Coronary artery (tissue), 2 donors: Measurements from ENCODE around the gene UBE2I.

Experiments
- DNase-seq: peaks from one replicate; pipeline ENCODE4 v3.0.0-alpha.2; 2017; ENCODE audit warnings: low spot score
- H3K27ac ChIP-seq, 2 donors: fragments of 200-600 bp; sonication (generic); one replicate each; pipeline ENCODE4 v1.5.1; 2016 to 2019
- H3K4me3 ChIP-seq: fragments of 200-600 bp; sonication (generic); 2 replicates; pipeline ENCODE4 v1.5.1; 2016; ENCODE audit warnings: mild to moderate bottlenecking, moderate library complexity
- CTCF ChIP-seq: fragments of 200-600 bp; sonication (generic); IDR thresholded peaks from one replicate; pipeline ENCODE4 v1.5.1; 2019; ENCODE audit warnings: antibody characterized with exemption

UBE2I gene

DNA sequence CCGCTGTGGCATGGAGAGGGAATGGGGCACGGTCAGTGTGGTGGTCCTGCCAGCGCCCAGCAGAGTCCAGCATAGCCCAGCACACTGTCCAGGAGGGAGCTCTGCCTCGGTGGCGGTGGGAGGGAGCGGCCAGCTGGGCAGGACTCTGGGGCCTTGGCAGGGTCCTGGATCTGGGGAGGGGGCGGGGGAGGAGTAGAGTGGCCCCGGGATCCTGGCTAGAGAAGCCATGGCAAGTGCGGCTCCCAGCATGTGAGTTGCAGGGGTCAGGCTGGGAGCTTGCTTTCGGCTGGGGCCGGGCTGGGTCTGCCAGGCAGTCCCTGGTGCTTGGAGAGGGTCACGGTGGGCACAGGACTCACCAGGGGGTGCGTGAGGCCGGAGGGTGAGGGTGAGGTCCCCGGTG is 46.2 kb downstream of the UBE2I start:
- no peak for DNase-seq
- no peak for TF ChIP-seq CTCF
- no peak overlapping the region for H3K27ac ChIP-seq
- no peak overlapping the region for H3K4me3 ChIP-seq

DNA sequence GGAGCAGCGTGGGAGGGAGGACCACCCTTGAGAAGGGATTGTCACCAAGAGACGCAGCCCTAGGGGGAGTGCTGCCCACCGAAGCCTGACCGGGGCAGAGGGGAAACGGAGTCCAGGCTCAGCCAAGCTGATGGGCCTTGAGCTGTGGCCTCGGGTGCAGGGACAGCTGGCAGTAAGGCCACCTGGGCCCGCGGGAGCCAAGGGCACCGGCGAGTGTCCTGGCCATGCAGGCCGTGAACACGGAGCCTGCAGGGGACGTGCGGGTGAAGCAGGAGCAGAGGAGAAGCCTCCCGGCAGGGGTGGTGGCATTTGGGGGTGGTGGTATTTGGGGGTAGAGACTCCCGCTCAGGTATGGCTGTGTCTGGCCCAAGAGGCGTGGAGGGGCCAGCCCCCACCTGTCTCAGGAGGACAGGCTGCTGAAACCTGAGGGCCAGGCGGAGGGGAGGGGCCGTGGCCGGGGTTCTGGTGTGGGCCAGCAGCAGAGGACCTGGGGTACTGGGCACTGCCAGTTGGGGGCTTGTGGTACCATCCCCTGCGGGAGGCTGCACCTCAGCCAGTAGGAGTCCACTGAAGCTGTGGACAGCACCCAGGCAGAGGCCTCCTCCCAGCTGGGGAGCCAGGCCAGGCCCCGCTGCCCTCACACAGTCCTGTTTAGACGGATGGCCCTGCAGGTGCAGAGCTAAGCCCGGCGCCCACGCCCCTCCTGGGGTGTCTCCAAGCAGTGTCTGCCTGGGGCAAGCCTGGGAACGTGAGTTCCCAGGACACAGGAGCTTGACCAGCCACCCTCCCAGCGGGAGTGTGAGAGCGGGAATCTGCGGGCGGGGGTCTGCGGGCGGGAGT is 46.8 kb downstream of the UBE2I start:
- no peak overlapping the region for H3K4me3 ChIP-seq
- no peak for DNase-seq
- TF ChIP-seq CTCF: no peak
- H3K27ac ChIP-seq: no peak overlapping the region

DNA sequence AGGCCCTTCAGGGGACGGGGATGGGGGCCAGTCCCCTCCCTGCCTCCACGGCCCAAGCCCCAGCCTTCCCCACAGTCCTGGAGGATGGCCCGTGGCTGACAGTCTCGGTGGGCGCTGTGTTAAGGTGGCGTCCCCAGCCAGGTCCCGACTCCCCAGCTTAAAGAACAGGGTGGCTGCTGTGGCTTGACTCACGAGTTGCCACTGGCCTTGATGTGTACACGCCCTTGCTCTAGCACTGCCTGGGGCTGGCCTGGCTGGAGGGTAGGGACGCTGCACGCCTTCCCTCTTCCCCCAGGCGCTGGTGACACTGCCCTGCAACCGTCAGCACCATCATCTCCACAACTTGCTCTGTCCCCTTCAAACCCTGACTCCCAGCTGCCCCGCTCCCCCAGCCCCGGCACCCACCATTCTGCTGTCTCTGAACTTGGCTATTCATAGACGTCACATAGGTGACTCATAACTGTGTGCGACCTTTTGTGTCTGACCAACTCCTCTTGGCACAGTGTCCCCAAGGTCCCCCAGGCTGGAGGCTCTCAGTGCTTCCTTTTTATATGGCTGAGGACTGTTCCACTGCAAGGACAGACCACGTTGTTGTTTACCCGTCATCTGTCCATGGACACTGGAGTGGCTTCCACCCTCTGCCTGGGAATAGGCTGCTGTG is 48.6 kb downstream of the UBE2I start:
- H3K27ac ChIP-seq: no peak overlapping the region
- TF ChIP-seq CTCF: no peak

DNA sequence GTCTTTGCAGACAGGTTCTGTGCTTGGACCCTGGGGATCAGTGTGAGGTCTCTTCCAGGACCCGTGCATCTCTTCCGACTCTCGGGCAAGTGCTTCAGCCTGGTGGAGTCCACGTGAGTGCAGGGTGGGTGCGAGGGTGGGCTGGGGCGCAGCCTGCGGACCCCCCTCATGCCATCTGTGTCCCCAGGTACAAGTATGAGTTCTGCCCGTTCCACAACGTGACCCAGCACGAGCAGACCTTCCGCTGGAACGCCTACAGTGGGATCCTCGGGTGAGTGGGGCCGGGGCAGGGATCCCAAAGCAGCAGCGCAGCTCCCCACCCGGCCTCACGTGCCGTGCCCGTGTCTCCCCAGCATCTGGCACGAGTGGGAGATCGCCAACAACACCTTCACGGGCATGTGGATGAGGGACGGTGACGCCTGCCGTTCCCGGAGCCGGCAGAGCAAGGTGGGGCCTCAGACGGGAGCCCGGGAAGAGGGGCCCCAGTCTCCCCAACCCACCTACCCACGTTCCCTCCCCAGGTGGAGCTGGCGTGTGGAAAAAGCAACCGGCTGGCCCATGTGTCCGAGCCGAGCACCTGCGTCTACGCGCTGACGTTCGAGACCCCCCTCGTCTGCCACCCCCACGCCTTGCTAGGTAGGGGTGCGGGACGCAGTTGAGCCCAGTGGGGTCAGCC is 52.4 kb downstream of the UBE2I start:
- Histone ChIP-seq H3K27ac (no peak overlapping the region), H3K4me3 (no peak overlapping the region)
- no peak for TF ChIP-seq CTCF
- no peak for DNase-seq

More for the DNA sequence above, 48.6 kb downstream of the UBE2I start:
- no peak for DNase-seq
- H3K4me3 ChIP-seq: no peak overlapping the region

- TF ChIP-seq CTCF: no peak
- DNase-seq: no peak
- H3K27ac ChIP-seq: no peak overlapping the region
- H3K4me3 ChIP-seq: no peak overlapping the region
These were observed 53.4 kb downstream of the UBE2I start for GRCh38 chr16:1362807-1363206.

GRCh38 chr16:1363501-1364041 is 54.1 kb downstream of the UBE2I start:
- Histone ChIP-seq H3K4me3 (no peak overlapping the region), H3K27ac (no peak overlapping the region)
- DNase-seq: no peak
- peak; percentile 37 for TF ChIP-seq CTCF
